K562 (cell line): Measurements from ENCODE around the gene PPEF2. TPM values are rescaled to one million over a fixed set of nuclear protein-coding genes. Genes with fewer than 3 reads are reported as not detected.

ENCODE experiments used
- BRD9 ChIP-seq: fragments of 450-650 bp; IDR thresholded peaks from 2 replicates; pipeline ENCODE4 v1.6.1; 2018; ENCODE audit warnings: low read depth; ENCODE audit not compliant: partially characterized antibody
- ESRRA ChIP-seq: fragments of 450-650 bp; IDR thresholded peaks from 2 replicates; pipeline ENCODE4 v1.6.1; 2014; ENCODE audit warnings: low read depth, mild to moderate bottlenecking, moderate library complexity, borderline replicate concordance
- FOXA1 ChIP-seq: fragments of 450-650 bp; IDR thresholded peaks from 2 replicates; pipeline ENCODE4 v1.6.1; 2016; ENCODE audit warnings: mild to moderate bottlenecking, borderline replicate concordance
- HNRNPLL ChIP-seq: fragments of 200-400 bp; formaldehyde crosslinking; IDR thresholded peaks from 2 replicates; pipeline ENCODE4 v1.6.1; 2017; ENCODE audit warnings: low read length, low read depth, mild to moderate bottlenecking; ENCODE audit not compliant: poor library complexity, severe bottlenecking
- MAFF ChIP-seq: IDR thresholded peaks from 2 replicates; pipeline ENCODE4 v1.6.1; 2012; ENCODE audit warnings: low read length, improper control_type of control experiment
- PHF8 ChIP-seq: fragments of 200-600 bp; sonication (generic); IDR thresholded peaks from 2 replicates; pipeline ENCODE4 v1.6.1; 2012; ENCODE audit warnings: mixed run types, mild to moderate bottlenecking, inconsistent platforms, low read length, moderate library complexity, borderline replicate concordance
- PHTF2 ChIP-seq: fragments of 250-450 bp; sonication (Bioruptor Pico); IDR thresholded peaks from 2 replicates; pipeline ENCODE4 v1.5.0; 2021; ENCODE audit warnings: mild to moderate bottlenecking
- SMARCA4 ChIP-seq: fragments of 450-650 bp; IDR thresholded peaks from 2 replicates; pipeline ENCODE4 v1.6.1; 2016
- SMARCA5 ChIP-seq: fragments of 450-650 bp; IDR thresholded peaks from 2 replicates; pipeline ENCODE4 v1.6.1; 2016
- TCFL5 ChIP-seq: fragments of 250-450 bp; sonication (Bioruptor Pico); conservative IDR thresholded peaks from 2 replicates; pipeline ENCODE4 v1.6.1; 2021; ENCODE audit warnings: mild to moderate bottlenecking, moderate library complexity, matching md5 sums
- TEAD1 ChIP-seq, 2 experiments: fragments of 450-650 bp in 1 of 2; sonication (generic) in 1 of 2; formaldehyde crosslinking; IDR thresholded peaks; 2 replicates each; pipeline versions ENCODE4 v1.4.0 to v1.8.0; 2020 to 2022; ENCODE audit warnings: mild to moderate bottlenecking in 2 of 2, missing genetic modification reagents in 1 of 2
- XRCC4 ChIP-seq: IDR thresholded peaks from one replicate; pipeline ENCODE4 v1.6.1; 2011; ENCODE audit not compliant: insufficient read depth, insufficient read length; ENCODE audit errors: extremely low read depth
- ZKSCAN8 ChIP-seq: fragments of 200-800 bp; sonication (Bioruptor generic); IDR thresholded peaks from 2 replicates; pipeline ENCODE4 v1.6.1; 2016; ENCODE audit warnings: missing genetic modification characterization, missing compliant biosample characterization
- ZNF316 ChIP-seq: fragments of 450-650 bp; IDR thresholded peaks from 2 replicates; pipeline ENCODE4 v1.6.1; 2016
- polyA plus RNA-seq, 8 experiments: library from polyadenylated mRNA; depleted of rRNA in 4 of 8; stranded (reverse) in 5 of 8; unstranded in 3 of 8; fragments of >200 nt; fragmentation: Nextera tagmentation in 2 of 8; fragmentation: Illumina TruSeq in 1 of 8; extraction: Ambion mirVana in 2 of 8; extraction: Trizol in 1 of 8; gene quantifications; 2 replicates each; pipeline versions ENCODE4 v1.2.1 to v1.2.3, GENCODE V29; 2011 to 2014; ENCODE audit warnings: inconsistent platforms in 1 of 8, missing spikeins in 1 of 8
- total RNA-seq, 7 experiments: library from RNA; depleted of rRNA in 6 of 7; stranded (reverse); fragments of >200 nt in 6 of 7; fragmentation: Illumina TruSeq in 2 of 7; extraction: Trizol in 2 of 7; gene quantifications; 2 replicates each; pipeline versions ENCODE4 v1.2.1 to v1.2.3, GENCODE V29; 2011 to 2021; ENCODE audit warnings: low replicate concordance in 1 of 7
- TF ChIP-seq, protein P1 (sequence below), 2 experiments: fragments of 450-650 bp; IDR thresholded peaks; 2 replicates each; pipeline ENCODE4 v1.6.1; 2018; ENCODE audit warnings: mild to moderate bottlenecking in 2 of 2, low read depth in 1 of 2; ENCODE audit not compliant: partially characterized antibody in 2 of 2
- TF ChIP-seq, protein P2 (sequence below): sonication (generic); formaldehyde crosslinking; IDR thresholded peaks from 2 replicates; pipeline ENCODE4 v1.8.0; 2022; ENCODE audit warnings: mild to moderate bottlenecking, missing genetic modification reagents

The PPEF2 gene
- total and polyA plus RNA-seq, 9 of the 15 experiments (the other 6 are each of a cell fraction or from before 2014, with no cell fraction given), result not detected

DNA sequence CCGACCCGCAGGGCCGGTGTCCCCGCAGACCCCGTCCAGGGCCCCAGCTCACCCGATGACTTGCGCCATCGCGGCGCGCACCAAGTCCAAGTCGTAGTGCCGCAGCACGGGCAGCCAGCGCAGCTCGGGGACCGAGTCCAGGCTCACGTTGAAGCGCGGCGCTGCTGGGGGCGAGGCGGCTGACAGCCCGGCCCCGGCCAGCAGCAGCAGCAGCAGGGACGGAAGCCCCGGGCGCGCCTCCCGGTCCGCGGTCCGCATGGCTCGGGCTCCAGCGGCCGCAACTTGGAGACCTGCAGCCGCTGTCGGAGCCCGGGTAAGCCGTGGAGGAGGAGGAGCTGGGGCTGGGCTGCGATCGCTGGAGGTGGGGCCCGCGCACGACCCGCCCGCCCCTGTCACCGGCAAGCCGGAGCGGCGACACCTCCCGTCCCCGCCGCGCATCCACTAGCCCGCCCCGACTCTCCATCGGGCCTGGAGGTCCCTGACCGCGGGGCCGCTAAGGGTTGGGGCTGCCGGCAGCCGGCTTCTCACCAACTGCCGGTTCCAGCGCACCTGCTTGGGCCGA is 38.5 kb upstream of the PPEF2 start, which contains the start of gene NAAA (continued):
- TF ChIP-seq SMARCA4 (no peak), BRD9 (no peak), MAFF (no peak), TEAD1 (CRISPR knock-in tag; IDR thresholded peaks at IDR 0.05) (peak in 1 of 2 experiments; percentile 9; a peak in 1 of 4 replicates), FOXA1 (no peak), HNRNPLL (peak; percentile 29), SMARCA5 (no peak), TCFL5 (CRISPR knock-in tag) (no peak), ZKSCAN8 (CRISPR knock-in tag) (no peak), ESRRA (no peak), PHF8 (peak; percentile 33; the same call in 1 of the 2 replicates), PHTF2 (CRISPR knock-in tag) (no peak), ZNF316 (no peak), XRCC4 (no peak)
- TF ChIP-seq, protein P1, sequence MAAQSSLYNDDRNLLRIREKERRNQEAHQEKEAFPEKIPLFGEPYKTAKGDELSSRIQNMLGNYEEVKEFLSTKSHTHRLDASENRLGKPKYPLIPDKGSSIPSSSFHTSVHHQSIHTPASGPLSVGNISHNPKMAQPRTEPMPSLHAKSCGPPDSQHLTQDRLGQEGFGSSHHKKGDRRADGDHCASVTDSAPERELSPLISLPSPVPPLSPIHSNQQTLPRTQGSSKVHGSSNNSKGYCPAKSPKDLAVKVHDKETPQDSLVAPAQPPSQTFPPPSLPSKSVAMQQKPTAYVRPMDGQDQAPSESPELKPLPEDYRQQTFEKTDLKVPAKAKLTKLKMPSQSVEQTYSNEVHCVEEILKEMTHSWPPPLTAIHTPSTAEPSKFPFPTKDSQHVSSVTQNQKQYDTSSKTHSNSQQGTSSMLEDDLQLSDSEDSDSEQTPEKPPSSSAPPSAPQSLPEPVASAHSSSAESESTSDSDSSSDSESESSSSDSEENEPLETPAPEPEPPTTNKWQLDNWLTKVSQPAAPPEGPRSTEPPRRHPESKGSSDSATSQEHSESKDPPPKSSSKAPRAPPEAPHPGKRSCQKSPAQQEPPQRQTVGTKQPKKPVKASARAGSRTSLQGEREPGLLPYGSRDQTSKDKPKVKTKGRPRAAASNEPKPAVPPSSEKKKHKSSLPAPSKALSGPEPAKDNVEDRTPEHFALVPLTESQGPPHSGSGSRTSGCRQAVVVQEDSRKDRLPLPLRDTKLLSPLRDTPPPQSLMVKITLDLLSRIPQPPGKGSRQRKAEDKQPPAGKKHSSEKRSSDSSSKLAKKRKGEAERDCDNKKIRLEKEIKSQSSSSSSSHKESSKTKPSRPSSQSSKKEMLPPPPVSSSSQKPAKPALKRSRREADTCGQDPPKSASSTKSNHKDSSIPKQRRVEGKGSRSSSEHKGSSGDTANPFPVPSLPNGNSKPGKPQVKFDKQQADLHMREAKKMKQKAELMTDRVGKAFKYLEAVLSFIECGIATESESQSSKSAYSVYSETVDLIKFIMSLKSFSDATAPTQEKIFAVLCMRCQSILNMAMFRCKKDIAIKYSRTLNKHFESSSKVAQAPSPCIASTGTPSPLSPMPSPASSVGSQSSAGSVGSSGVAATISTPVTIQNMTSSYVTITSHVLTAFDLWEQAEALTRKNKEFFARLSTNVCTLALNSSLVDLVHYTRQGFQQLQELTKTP (IDR thresholded peaks at IDR 0.05; ENCODE audit: low read depth in 1 of 2, partially characterized antibody in 2 of 2), result no peak
- TF ChIP-seq, protein P2, sequence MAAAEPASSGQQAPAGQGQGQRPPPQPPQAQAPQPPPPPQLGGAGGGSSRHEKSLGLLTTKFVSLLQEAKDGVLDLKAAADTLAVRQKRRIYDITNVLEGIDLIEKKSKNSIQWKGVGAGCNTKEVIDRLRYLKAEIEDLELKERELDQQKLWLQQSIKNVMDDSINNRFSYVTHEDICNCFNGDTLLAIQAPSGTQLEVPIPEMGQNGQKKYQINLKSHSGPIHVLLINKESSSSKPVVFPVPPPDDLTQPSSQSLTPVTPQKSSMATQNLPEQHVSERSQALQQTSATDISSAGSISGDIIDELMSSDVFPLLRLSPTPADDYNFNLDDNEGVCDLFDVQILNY (CRISPR knock-in tag), result no peak
